ENCODE results near the gene B4GALT3.
A peak's percentile ranks its signal among the peaks of the same experiment; 100 is the strongest.

Gene B4GALT3

GRCh38 chr1:161206411-161207140 is 29.3 kb upstream of the B4GALT3 start:
- no peak for DNase-seq (ENCODE audit: low read depth in 2 of 3, low spot score in 1 of 3)

GRCh38 chr1:161201836-161202712 is 24.8 kb upstream of the B4GALT3 start, which contains the start of gene NDUFS2:
Gene NDUFS2, plus strand, starts transcription at chr1:161202367. Its CDS starts 19 bp downstream, at chr1:161202386.
- DNase-seq (ENCODE audit: low read depth in 2 of 3, low spot score in 1 of 3): peak; percentile 92 to 94 (median 93)

GRCh38 chr1:161200992-161201835 is 23.9 kb upstream of the B4GALT3 start:
- DNase-seq (ENCODE audit: low read depth in 2 of 3, low spot score in 1 of 3): no peak

GRCh38 chr1:161200421-161200991 is 23.2 kb upstream of the B4GALT3 start:
- no peak for DNase-seq (ENCODE audit: low read depth in 2 of 3, low spot score in 1 of 3)

GRCh38 chr1:161199506-161200139 is 22.3 kb upstream of the B4GALT3 start:
- DNase-seq (ENCODE audit: low read depth in 2 of 3, low spot score in 1 of 3): no peak

- no peak for DNase-seq (ENCODE audit: low read depth in 2 of 3, low spot score in 1 of 3)
Measured at GRCh38 chr1:161198897-161199431, 21.7 kb upstream of the B4GALT3 start, which contains the start of gene ADAMTS4. Gene ADAMTS4, minus strand, starts transcription at chr1:161199054. Its CDS starts 427 bp downstream, at chr1:161198627.

GRCh38 chr1:161198194-161198896 is 21.0 kb upstream of the B4GALT3 start:
- DNase-seq (ENCODE audit: low read depth in 2 of 3, low spot score in 1 of 3): no peak

GRCh38 chr1:161197560-161198193 is 20.4 kb upstream of the B4GALT3 start:
- no peak for DNase-seq (ENCODE audit: low read depth in 2 of 3, low spot score in 1 of 3)

GRCh38 chr1:161196521-161197451 is 19.5 kb upstream of the B4GALT3 start:
- no peak for DNase-seq (ENCODE audit: low read depth in 2 of 3, low spot score in 1 of 3)

GRCh38 chr1:161196111-161196510 is 18.8 kb upstream of the B4GALT3 start:
- DNase-seq (ENCODE audit: low read depth in 2 of 3, low spot score in 1 of 3): no peak

- DNase-seq (ENCODE audit: low read depth in 2 of 3, low spot score in 1 of 3): no peak
Measured at GRCh38 chr1:161195171-161195570, 17.9 kb upstream of the B4GALT3 start.

- no peak for DNase-seq (ENCODE audit: low read depth in 2 of 3, low spot score in 1 of 3)
Measured at GRCh38 chr1:161193561-161194235, 16.4 kb upstream of the B4GALT3 start.

- DNase-seq (ENCODE audit: low read depth in 2 of 3, low spot score in 1 of 3): peak; percentile 44 to 74 (median 48)
Measured at GRCh38 chr1:161192476-161193465, 15.5 kb upstream of the B4GALT3 start.

- DNase-seq (ENCODE audit: low read depth in 2 of 3, low spot score in 1 of 3): no peak
Measured at GRCh38 chr1:161191971-161192370, 14.7 kb upstream of the B4GALT3 start.

- no peak for DNase-seq (ENCODE audit: low read depth in 2 of 3, low spot score in 1 of 3)
Measured at GRCh38 chr1:161190962-161191521, 13.7 kb upstream of the B4GALT3 start.

- DNase-seq (ENCODE audit: low read depth in 2 of 3, low spot score in 1 of 3): no peak
Measured at GRCh38 chr1:161189036-161189435, 11.7 kb upstream of the B4GALT3 start.
